GM19455 (cell line): Measurements from ENCODE around the gene POU5F1.
"Not testable (repeated sequence)": the region's sequence is repeated elsewhere in the genome, so short reads cannot be mapped to it uniquely, and the experiment has no call there.

ENCODE experiments used
- ATAC-seq: cut with Tn5 transposase; IDR thresholded peaks from one replicate; pipeline ENCODE4 v1.9.1; 2021; ENCODE audit not compliant: unreplicated experiment

The POU5F1 gene

GRCh38 chr6:31170600-31170881 lies at the start of gene POU5F1:
POU5F1 (minus strand) TSS chr6:31170682; CDS start chr6:31170620, 62 bp downstream.
- ATAC-seq, result no peak

DNA sequence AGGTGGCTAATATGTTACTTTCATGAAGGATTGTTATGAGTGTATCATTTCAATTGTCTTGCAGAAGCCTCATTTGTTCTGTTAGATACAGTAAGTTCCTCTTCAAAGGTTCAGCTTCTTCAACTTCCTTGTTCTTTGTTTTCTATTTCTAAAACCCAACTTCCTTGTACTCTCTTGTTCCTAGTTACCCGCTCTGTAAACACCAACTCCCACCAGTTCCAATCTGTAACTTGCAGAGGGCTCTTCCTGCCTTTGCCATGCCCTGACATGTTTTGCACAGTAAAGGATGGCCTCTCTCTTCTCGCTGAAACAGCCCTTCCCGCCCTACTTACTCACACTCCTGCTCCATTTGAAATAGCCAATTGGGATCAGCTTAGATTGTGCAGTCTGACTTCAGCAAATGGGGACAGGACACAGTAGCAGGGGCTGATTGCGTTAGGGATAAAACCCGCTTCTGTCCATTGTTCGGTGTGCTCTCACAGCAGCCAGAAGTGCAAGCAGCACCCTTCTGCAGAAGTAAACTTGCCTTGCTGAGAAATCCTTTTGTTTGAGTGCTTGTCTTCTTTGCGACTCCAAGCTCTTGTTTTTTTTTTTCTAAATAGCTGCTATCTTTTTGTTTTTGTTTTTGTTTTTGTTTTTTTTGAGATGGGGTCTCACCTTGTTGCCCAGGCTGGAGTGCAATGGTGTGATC lies 45.9 kb upstream of the POU5F1 start:
- no peak for ATAC-seq

- ATAC-seq, result not testable (repeated sequence)
Observed at GRCh38 chr6:31215216-31215615, 44.7 kb upstream of the POU5F1 start.

DNA sequence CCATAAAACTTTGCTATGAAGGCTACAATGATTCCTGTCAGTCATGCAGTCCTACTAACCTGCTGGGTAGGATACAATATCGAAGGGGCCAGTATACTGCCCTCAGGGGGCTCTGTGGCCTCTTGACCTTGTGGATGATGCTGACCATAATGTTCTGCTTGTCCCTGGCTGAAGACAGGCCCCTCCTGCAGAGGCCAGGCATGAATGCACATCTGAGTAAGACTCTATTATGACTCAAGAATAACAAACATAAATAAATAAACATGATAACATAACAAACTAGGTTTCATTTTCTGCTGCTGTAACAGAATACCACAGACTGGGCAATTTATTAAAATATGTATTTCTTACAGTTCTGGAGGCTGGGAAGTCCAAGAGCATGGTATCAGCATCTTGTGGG lies 44.0 kb upstream of the POU5F1 start:
- no peak for ATAC-seq

- no peak for ATAC-seq
Observed at GRCh38 chr6:31210741-31211532, 40.5 kb upstream of the POU5F1 start.

DNA sequence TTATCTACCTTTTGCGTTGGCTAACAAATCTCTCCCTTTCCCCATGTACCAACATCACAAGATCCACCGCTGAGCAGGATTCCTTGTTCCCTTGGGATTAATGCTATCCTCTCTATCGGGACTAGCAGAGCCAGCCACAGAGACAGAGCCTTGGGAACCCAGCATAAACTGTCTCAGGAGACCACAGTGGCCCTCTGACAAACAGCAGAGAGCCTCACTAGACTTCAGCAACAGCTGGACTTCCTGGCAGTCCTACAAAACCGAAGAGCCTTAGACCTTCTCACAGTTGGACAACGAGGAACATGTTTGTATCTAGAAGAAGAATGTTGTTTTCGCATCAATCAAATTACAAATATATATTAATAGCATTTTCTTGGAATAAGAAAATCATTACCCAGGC lies 39.6 kb upstream of the POU5F1 start:
- ATAC-seq, result no peak

- no peak for ATAC-seq
Observed at GRCh38 chr6:31209137-31209536, 38.7 kb upstream of the POU5F1 start.

DNA sequence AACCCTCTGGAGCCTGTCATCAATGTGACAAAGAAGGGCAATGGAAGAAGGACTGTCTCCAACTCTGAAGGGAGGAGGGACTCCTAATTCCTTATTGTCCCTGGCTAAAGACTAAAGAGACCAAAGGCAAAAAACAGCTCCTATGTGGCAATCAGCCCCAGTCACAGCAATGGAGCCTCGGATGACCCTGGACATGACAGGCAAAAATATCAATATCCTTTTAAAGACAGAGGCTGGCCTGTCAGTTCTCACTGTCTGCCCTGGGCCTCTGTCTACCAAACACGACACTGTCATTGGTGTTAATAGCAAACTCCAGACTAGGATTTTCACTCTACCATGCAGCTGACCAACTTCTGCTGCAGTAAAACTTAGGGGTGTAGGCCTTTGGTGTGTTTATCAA lies 38.0 kb upstream of the POU5F1 start:
- no peak for ATAC-seq

- no peak for ATAC-seq
Observed at GRCh38 chr6:31205638-31206037, 35.2 kb upstream of the POU5F1 start.

DNA sequence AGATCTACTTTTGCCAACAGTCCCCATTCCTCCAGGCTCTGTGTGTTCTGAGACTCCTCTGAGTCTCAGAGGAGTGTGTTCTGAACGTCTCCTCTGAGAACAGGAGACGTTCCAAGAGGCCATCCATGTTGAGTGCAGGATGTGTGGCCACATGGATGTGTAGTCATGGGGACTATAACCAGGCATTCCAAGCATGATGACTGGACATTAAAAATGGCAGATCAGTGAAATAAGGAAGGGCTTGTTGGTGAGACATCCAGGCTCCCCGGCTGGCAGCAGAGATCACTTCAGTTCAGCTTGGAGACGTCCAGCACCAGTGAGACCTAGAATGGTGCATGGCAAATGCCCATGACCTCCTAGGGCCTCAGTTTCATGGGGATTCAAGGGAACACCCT lies 34.3 kb upstream of the POU5F1 start:
- ATAC-seq, result no peak

GRCh38 chr6:31203345-31203979 lies 33.0 kb upstream of the POU5F1 start:
- peak; percentile 48 for ATAC-seq

GRCh38 chr6:31202259-31203166 lies 32.0 kb upstream of the POU5F1 start:
- no peak for ATAC-seq

- ATAC-seq, result not testable (repeated sequence)
Observed at GRCh38 chr6:31199105-31199452, 28.6 kb upstream of the POU5F1 start.

- peak; percentile 71 for ATAC-seq
Observed at GRCh38 chr6:31197559-31198305, 27.2 kb upstream of the POU5F1 start.

DNA sequence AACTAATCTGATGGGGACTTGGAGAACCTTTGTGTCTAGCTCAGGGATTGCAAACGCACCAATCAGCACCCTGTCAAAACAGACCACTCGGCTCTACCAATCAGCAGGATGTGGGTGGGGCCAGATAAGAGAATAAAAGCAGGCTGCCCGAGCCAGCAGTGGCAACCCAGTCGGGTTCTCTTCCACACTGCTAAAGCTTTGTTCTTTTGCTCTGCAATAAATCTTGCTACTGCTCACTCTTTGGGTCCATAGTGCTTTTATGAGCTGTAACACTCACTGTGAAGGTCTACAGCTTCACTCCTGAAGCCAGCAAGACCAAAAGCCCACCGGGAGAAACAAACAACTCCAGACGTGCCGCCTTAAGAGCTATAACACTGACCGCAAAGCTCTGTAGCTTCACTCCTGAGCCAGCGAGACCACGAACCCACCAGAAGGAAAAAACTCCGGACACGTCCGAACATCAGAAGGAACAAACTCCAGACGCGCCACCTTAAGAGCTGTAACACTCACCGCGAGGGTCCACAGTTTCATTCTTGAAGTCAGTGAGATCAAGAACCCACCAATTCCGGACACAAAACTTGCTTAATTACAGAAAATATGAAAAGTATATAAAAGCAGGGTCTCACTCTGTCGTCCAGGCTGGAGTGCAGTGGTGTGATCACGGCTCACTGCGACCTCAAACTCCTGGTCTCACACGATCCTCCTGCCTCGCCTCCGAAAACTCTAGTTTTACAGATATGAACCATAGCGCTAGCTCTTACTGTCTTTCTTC lies 26.0 kb upstream of the POU5F1 start:
- ATAC-seq, result not testable (repeated sequence)

GRCh38 chr6:31195308-31195979 lies 25.0 kb upstream of the POU5F1 start:
- not testable (repeated sequence) for ATAC-seq

DNA sequence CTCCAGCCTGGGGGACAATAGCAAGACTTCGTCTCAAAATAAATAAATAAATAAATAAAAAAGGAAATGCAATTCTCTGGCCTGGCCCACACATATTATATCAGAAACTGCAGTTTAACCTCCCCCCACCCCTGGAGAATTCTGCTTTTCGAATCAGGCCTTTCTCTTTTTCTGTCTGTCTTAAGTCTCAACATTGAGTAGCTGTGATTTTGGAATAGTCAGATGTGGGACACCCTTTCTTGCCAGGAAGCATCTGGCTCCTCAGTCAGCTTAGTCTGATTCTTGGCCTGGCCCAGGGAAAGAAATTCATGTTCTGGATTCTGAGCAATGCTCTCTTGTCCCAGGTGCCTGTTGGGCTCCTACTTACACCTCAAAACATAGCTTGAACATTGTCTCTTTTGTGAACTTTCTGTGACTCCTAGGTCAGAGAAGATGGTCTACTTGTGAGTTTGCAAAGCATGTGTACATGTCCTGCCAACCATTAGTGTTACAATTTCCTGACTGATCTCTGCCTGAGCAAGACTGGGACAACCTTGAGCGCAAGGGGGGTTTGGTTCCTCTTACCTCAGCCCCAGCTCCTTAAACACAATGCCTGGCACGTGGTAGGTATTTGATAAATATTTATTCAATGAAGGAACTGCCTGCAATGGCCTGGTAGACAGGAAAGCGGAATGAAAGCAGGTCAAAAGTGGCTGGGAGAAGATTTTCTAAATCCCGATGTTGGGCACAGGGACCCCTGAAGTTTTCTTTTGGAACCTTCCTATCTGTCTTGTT lies 23.8 kb upstream of the POU5F1 start:
- ATAC-seq, result no peak

DNA sequence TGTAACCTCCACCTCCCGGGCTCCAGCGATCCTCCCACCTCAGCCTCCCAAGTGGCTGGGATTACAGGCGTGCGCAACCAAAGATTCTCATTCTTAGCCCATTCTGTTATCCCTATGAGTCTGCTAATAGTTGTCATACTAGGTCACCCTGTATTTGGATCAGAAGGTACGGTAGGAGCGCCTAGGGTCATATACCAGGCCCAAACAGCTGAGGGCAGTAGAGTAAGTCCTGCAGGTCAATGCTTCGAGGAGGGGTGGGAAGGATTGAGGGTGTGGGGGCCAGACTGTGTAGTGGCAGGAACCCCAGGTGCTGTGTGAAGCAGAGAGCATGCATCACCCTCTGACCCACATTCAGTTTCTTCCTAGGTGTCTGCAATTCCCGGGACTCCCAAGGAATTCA lies 22.7 kb upstream of the POU5F1 start:
- ATAC-seq, result no peak
